NT2/D1 (cell line): ENCODE data around the gene CEBPG.

Source experiments
- SUZ12 ChIP-seq: IDR thresholded peaks from 2 replicates; pipeline ENCODE4 v1.6.1; 2011; ENCODE audit not compliant: insufficient read length, insufficient read depth; ENCODE audit errors: extremely low read depth
- YY1 ChIP-seq: IDR thresholded peaks from 2 replicates; pipeline ENCODE4 v1.6.1; 2011; ENCODE audit not compliant: insufficient read length, insufficient read depth
- ZNF274 ChIP-seq: IDR thresholded peaks from 2 replicates; pipeline ENCODE4 v1.6.1; 2011; ENCODE audit warnings: mild to moderate bottlenecking, low read depth, low read length

- TF ChIP-seq ZNF274 (no peak), YY1 (no peak), SUZ12 (no peak)
Measured at GRCh38 chr19:33348301-33349010, 25.1 kb upstream of the CEBPG start.
